ENCODE measurements around the gene HAUS7. TPM values are rescaled to one million over a fixed set of nuclear protein-coding genes. Genes with fewer than 3 reads are reported as not detected.

HAUS7 gene
- total and polyA plus RNA-seq, 2 of the 8 experiments (the other 6 are each of a cell fraction or from before 2014, with no cell fraction given): 45.4 to 54.0 TPM

DNA sequence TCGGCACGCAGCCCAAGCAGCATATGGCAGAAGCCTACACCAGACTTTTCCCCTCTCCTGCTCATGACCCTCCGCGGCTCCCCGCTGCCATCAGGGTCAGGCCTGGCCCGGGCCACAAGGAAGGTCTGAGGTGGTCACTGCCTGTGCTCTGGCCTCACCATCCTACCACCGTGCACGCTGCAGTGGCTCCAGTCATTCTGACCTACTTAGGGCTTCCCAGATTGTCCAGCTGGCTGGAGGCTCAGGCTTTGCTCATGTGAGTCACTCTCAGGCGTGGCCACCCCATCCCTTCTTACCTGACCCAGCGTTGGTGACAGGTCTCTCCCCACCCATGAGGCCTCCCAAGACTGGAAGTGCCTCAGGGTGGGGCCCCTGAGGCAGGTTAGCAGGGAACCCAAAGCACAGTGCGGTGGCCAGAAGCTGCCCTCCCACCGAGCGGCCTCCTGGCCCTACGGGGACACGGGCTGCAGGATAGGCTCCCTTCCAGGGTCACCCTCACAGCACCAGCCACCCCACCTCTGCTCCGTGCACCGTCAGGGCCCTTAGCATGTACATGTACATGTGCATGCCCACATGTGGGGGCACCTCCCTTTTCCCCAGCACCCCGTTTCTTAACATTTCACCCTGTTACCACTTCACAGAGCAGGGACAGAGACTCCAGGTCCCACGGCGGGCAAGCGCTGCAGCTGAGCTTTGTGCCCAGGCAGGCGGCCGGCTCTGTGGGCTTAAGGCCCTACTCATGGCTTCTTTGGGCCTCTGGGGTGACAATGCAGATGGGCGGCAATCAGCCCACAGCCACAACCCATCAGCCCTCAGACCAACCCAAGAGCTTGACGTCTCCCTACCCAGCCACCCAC is 26.7 kb downstream of the HAUS7 start (continued):
- TF ChIP-seq CBX5 (IDR thresholded peaks at IDR 0.05; ENCODE audit: low read depth, low read length): no peak
- TF ChIP-seq TEAD4 (IDR thresholded peaks at IDR 0.05; ENCODE audit: low read depth, low read length): no peak
- TF ChIP-seq SUZ12 (IDR thresholded peaks at IDR 0.05; ENCODE audit: low read length): no peak
- TF ChIP-seq, protein P1, sequence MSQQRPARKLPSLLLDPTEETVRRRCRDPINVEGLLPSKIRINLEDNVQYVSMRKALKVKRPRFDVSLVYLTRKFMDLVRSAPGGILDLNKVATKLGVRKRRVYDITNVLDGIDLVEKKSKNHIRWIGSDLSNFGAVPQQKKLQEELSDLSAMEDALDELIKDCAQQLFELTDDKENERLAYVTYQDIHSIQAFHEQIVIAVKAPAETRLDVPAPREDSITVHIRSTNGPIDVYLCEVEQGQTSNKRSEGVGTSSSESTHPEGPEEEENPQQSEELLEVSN (IDR thresholded peaks at IDR 0.05): no peak
- no peak for TF ChIP-seq SAP30 (IDR thresholded peaks at IDR 0.05; ENCODE audit: insufficient read depth, insufficient replicate concordance, low read length)
- no peak for TF ChIP-seq YY1 (IDR thresholded peaks at IDR 0.05; ENCODE audit: low read depth, low read length)
- TF ChIP-seq POLR2AphosphoS5 (IDR thresholded peaks at IDR 0.05; ENCODE audit: low read depth, low read length): no peak
- no peak for TF ChIP-seq KDM5A (IDR thresholded peaks at IDR 0.05; ENCODE audit: low read length)
- no peak for TF ChIP-seq EP300 (IDR thresholded peaks at IDR 0.05; ENCODE audit: borderline replicate concordance in 1 of 2, low read depth in 2 of 2, low read length in 2 of 2)
- TF ChIP-seq TAF7 (optimal IDR thresholded peaks at IDR 0.05; ENCODE audit: borderline replicate concordance, low read depth, low read length): no peak
- no peak for TF ChIP-seq RAD21 (IDR thresholded peaks at IDR 0.05 in 1 of 2, conservative IDR thresholded peaks at IDR 0.05 in 1 of 2; ENCODE audit: low read depth in 2 of 2, low read length in 2 of 2)
